A549 (cell line): ENCODE measurements around the gene FBXO21.

ENCODE experiments used
- BHLHE40 ChIP-seq: IDR thresholded peaks from 2 replicates; pipeline ENCODE4 v1.6.1; 2012; ENCODE audit warnings: low read depth, low read length, inconsistent platforms
- EP300 ChIP-seq, 2 experiments: fragments of >200 bp; sonication (Bioruptor Twin); formaldehyde crosslinking; IDR thresholded peaks; 2 replicates in 1 of 2; 3 replicates in 1 of 2; pipeline ENCODE4 v1.6.1; 2016 to 2017
- ESRRA ChIP-seq: fragments of 150-350 bp; IDR thresholded peaks from 2 replicates; pipeline ENCODE4 v1.6.1; 2014; ENCODE audit warnings: mild to moderate bottlenecking, low read length, borderline replicate concordance
- HOXA7 ChIP-seq: fragments of 250-450 bp; sonication (Bioruptor Pico); IDR thresholded peaks from 2 replicates; pipeline ENCODE4 v1.5.0; 2020; ENCODE audit warnings: mild to moderate bottlenecking, moderate library complexity
- HOXB5 ChIP-seq: fragments of 250-450 bp; sonication (Bioruptor Pico); IDR thresholded peaks from 2 replicates; pipeline ENCODE4 v1.5.0; 2020; ENCODE audit warnings: mild to moderate bottlenecking, moderate library complexity
- MAFK ChIP-seq: fragments of 450-650 bp; IDR thresholded peaks from 2 replicates; pipeline ENCODE4 v1.6.1; 2014; ENCODE audit not compliant: partially characterized antibody
- MAZ ChIP-seq: fragments of 150-350 bp; IDR thresholded peaks from 2 replicates; pipeline ENCODE4 v1.6.1; 2014; ENCODE audit warnings: antibody characterized with exemption, low read depth, low read length, borderline replicate concordance
- POLR2A ChIP-seq: IDR thresholded peaks from 2 replicates; pipeline ENCODE4 v1.6.1; 2012; ENCODE audit warnings: mild to moderate bottlenecking, low read length
- RFX5 ChIP-seq: fragments of 450-650 bp; IDR thresholded peaks from 2 replicates; pipeline ENCODE4 v1.7.1; 2014; ENCODE audit warnings: antibody characterized with exemption, mild to moderate bottlenecking, moderate library complexity
- SMC3 ChIP-seq: fragments of >200 bp; sonication (Bioruptor Twin); formaldehyde crosslinking; IDR thresholded peaks from 3 replicates; pipeline ENCODE4 v1.6.1; 2018; ENCODE audit warnings: inconsistent platforms
- ZSCAN20 ChIP-seq: fragments of 250-450 bp; sonication (Bioruptor Pico); IDR thresholded peaks from 2 replicates; pipeline ENCODE4 v1.8.0; 2022; ENCODE audit warnings: mild to moderate bottlenecking, moderate library complexity
- TF ChIP-seq, protein P1 (sequence below): fragments of >200 bp; sonication (Bioruptor Twin); formaldehyde crosslinking; IDR thresholded peaks from 3 replicates; pipeline ENCODE4 v1.5.1; 2016
- TF ChIP-seq, protein P2 (sequence below): fragments of 450-650 bp; IDR thresholded peaks from 2 replicates; pipeline ENCODE4 v1.6.1; 2014; ENCODE audit warnings: antibody characterized with exemption
- TF ChIP-seq, protein P3 (sequence below): IDR thresholded peaks from 2 replicates; pipeline ENCODE4 v1.6.1; 2012

DNA sequence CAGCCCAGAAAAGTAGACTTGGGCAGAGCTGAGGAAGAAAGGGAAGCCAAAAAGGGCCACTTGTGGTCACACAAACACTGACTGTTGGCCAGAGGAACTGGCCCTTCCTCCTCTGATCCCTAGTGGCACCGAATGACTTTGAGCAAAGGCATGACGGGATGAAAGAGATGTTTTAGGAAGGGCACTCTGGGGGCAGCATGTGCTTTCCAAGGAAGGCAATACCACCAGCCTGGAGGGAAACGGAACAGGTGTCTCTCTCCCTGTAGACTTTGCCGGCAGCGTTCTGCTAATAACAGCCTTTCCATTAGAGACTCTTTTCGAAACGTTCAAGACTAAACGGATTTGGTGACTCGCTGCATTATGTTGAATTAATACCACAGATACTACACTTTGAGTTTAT lies 12.3 kb upstream of the FBXO21 start:
- TF ChIP-seq, protein P1, sequence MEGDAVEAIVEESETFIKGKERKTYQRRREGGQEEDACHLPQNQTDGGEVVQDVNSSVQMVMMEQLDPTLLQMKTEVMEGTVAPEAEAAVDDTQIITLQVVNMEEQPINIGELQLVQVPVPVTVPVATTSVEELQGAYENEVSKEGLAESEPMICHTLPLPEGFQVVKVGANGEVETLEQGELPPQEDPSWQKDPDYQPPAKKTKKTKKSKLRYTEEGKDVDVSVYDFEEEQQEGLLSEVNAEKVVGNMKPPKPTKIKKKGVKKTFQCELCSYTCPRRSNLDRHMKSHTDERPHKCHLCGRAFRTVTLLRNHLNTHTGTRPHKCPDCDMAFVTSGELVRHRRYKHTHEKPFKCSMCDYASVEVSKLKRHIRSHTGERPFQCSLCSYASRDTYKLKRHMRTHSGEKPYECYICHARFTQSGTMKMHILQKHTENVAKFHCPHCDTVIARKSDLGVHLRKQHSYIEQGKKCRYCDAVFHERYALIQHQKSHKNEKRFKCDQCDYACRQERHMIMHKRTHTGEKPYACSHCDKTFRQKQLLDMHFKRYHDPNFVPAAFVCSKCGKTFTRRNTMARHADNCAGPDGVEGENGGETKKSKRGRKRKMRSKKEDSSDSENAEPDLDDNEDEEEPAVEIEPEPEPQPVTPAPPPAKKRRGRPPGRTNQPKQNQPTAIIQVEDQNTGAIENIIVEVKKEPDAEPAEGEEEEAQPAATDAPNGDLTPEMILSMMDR, result no peak
- TF ChIP-seq ZSCAN20, result no peak
- TF ChIP-seq MAZ, result no peak
- TF ChIP-seq POLR2A, result no peak
- TF ChIP-seq EP300 (IDR thresholded peaks at IDR 0.05), result no peak
- no peak for TF ChIP-seq HOXB5 (CRISPR knock-in tag)
- TF ChIP-seq SMC3, result no peak
- no peak for TF ChIP-seq ESRRA
- TF ChIP-seq MAFK, result no peak
- TF ChIP-seq, protein P2, sequence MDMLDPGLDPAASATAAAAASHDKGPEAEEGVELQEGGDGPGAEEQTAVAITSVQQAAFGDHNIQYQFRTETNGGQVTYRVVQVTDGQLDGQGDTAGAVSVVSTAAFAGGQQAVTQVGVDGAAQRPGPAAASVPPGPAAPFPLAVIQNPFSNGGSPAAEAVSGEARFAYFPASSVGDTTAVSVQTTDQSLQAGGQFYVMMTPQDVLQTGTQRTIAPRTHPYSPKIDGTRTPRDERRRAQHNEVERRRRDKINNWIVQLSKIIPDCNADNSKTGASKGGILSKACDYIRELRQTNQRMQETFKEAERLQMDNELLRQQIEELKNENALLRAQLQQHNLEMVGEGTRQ, result no peak
- TF ChIP-seq RFX5, result no peak
- TF ChIP-seq, protein P3, sequence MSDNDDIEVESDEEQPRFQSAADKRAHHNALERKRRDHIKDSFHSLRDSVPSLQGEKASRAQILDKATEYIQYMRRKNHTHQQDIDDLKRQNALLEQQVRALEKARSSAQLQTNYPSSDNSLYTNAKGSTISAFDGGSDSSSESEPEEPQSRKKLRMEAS, result no peak
- TF ChIP-seq HOXA7, result no peak
- TF ChIP-seq BHLHE40, result no peak
